ENCODE measurements around the gene NANOS2. TPM values are rescaled to one million over a fixed set of nuclear protein-coding genes. Genes with fewer than 3 reads are reported as not detected.

Gene NANOS2
- total and polyA plus RNA-seq, 2 of the 4 experiments (the other 2 are of a cell fraction): not detected

GRCh38 chr19:45952341-45952685 is 37.7 kb upstream of the NANOS2 start:
- H2AK5ac ChIP-seq (ENCODE audit: low read depth, low read length): no peak overlapping the region
- no peak overlapping the region for H3K4ac ChIP-seq (ENCODE audit: low read depth, low read length)
- H4K8ac ChIP-seq (ENCODE audit: low read depth in 2 of 2, low read length in 2 of 2): no peak overlapping the region
- ATAC-seq (ENCODE audit: low read depth): no peak
- no peak overlapping the region for H3K4me3 ChIP-seq (ENCODE audit: insufficient read depth, low read depth, low read length)
- H3K56ac ChIP-seq (ENCODE audit: extremely low read depth, insufficient read depth, low read length): no peak overlapping the region
- no peak overlapping the region for H3K27ac ChIP-seq (ENCODE audit: insufficient read depth, low read length)
- H3K18ac ChIP-seq (ENCODE audit: low read depth, low read length): no peak overlapping the region
- no peaks in the 10 kb centered on the region for H3K36me3 ChIP-seq (ENCODE audit: control insufficient read depth, insufficient read depth, low read length)
- POLR2A ChIA-PET (ENCODE audit: unreplicated experiment): interaction anchor here (0.6 kb wide), 1 partner anchor 744 kb away, joined by 7 read pairs; no protein-coding TSS in a partner anchor
- H2BK5ac ChIP-seq (ENCODE audit: low read depth, low read length, poor library complexity, severe bottlenecking): no peak overlapping the region
- no peaks in the 10 kb centered on the region for H3K4me1 ChIP-seq (ENCODE audit: control insufficient read depth, insufficient read depth, low read length)
- H3K79me1 ChIP-seq (ENCODE audit: low read depth in 1 of 2, low read length in 2 of 2): no peaks in the 10 kb centered on the region
- H2BK15ac ChIP-seq (ENCODE audit: low read depth, low read length): no peak overlapping the region
- TF ChIP-seq MAFK (IDR thresholded peaks at IDR 0.05; ENCODE audit: low read depth, low read length) (no peak), FOS (IDR thresholded peaks at IDR 0.05; ENCODE audit: low read depth, low read length) (no peak), MAZ (IDR thresholded peaks at IDR 0.05; ENCODE audit: borderline replicate concordance, low read depth, low read length) (no peak), MXI1 (IDR thresholded peaks at IDR 0.05; ENCODE audit: borderline replicate concordance, low read depth, low read length) (no peak), USF2 (IDR thresholded peaks at IDR 0.05; ENCODE audit: low read depth, low read length) (no peak), RAD21 (IDR thresholded peaks at IDR 0.05; ENCODE audit: low read length) (no peak), RFX5 (IDR thresholded peaks at IDR 0.05; ENCODE audit: low read depth, low read length) (no peak)
- H3K14ac ChIP-seq (replicated peaks; ENCODE audit: low read depth, low read length): no peak overlapping the region
- H4K5ac ChIP-seq (ENCODE audit: low read depth, low read length): no peak overlapping the region
- no peak overlapping the region for H2BK20ac ChIP-seq (ENCODE audit: low read depth, low read length)
- H3K4me2 ChIP-seq (ENCODE audit: low read depth, low read length): no peak overlapping the region
- peak overlapping the region; percentile 67 for H2AFZ ChIP-seq (replicated peaks; ENCODE audit: low read length, poor library complexity)
- no peaks in the 10 kb centered on the region; the same call in 1 of the 2 replicates for H3K27me3 ChIP-seq (ENCODE audit: control insufficient read depth, insufficient read depth, low read length)
- no peaks in the 10 kb centered on the region for H4K20me1 ChIP-seq (ENCODE audit: insufficient read depth, low read length)
- dilution Hi-C loops (cut with HindIII; ENCODE audit: low sequenced_read_pairs, unreplicated experiment): no loop called here
- CTCF ChIA-PET: no interaction called here
- no peak overlapping the region for H4K91ac ChIP-seq (ENCODE audit: insufficient read depth, low read depth, low read length)
- BruUV-seq (replicated peaks): no TSS peak
- no peaks in the 10 kb centered on the region for H3K9me3 ChIP-seq (ENCODE audit: control insufficient read depth, insufficient read depth, low read length)
- H3K9me1 ChIP-seq (ENCODE audit: insufficient read depth, low read length): no peaks in the 10 kb centered on the region
- H2AK9ac ChIP-seq (replicated peaks; ENCODE audit: low read depth, low read length, poor library complexity): no peak overlapping the region
- no peak overlapping the region for H2BK120ac ChIP-seq (ENCODE audit: low read depth, low read length)
- no CpG with 5 or more reads among the region's 8 CpGs for WGBS, 2 experiments (ENCODE audit: extremely low coverage in 2 of 2, insufficient read length in 1 of 2)
- no peak overlapping the region for H3K9ac ChIP-seq (ENCODE audit: low read depth, low read length)
- no peak overlapping the region for H3K23ac ChIP-seq (ENCODE audit: low read depth, low read length)
- DNase-seq: no peak
- in situ Hi-C loops (cut with MboI; ENCODE audit: low sequenced_read_pairs): no loop called here
- intact Hi-C loops (cut with micrococcal nuclease): no loop called here
